DND-41 (cell line): ENCODE measurements around the gene VAPA.

Experiments
- ATAC-seq: fragments of 200-7000 bp; cut with Tn5 transposase; 3 replicates; pipeline ENCODE4 v1.9.1; 2021; ENCODE audit warnings: low read depth; ENCODE audit not compliant: insufficient read depth
- DNase-seq: peaks from one replicate; pipeline ENCODE4 v3.0.0-alpha.2; 2020
- H2AFZ ChIP-seq: 2 replicates; pipeline ENCODE4 v1.6.0; 2012; ENCODE audit warnings: low read depth, low read length
- H3K27ac ChIP-seq: 2 replicates; pipeline ENCODE4 v1.5.1; 2012; ENCODE audit warnings: low read length, inconsistent platforms
- H3K27me3 ChIP-seq: fragments of 200-600 bp; sonication (generic); 2 replicates; pipeline ENCODE4 v1.6.0; 2012; ENCODE audit warnings: low read length, mild to moderate bottlenecking, inconsistent platforms; ENCODE audit not compliant: insufficient read depth, poor library complexity
- H3K36me3 ChIP-seq: 2 replicates; pipeline ENCODE4 v1.5.1; 2012; ENCODE audit warnings: low read length, inconsistent platforms; ENCODE audit not compliant: insufficient read depth
- H3K4me1 ChIP-seq: 2 replicates; pipeline ENCODE4 v1.5.1; 2012; ENCODE audit warnings: mild to moderate bottlenecking, low read length; ENCODE audit not compliant: insufficient read depth
- H3K4me2 ChIP-seq: 2 replicates; pipeline ENCODE4 v1.6.0; 2012; ENCODE audit warnings: mild to moderate bottlenecking, moderate library complexity, low read length, inconsistent platforms; ENCODE audit not compliant: insufficient read depth
- H3K4me3 ChIP-seq, 2 experiments: fragments of 200-600 bp in 1 of 2; shearing (Covaris generic) in 1 of 2; 2 replicates each; pipeline ENCODE4 v1.5.1; 2012 to 2016; ENCODE audit warnings: inconsistent platforms in 2 of 2, low read length in 2 of 2, mild to moderate bottlenecking in 2 of 2, low read depth in 1 of 2, moderate library complexity in 1 of 2
- H3K79me2 ChIP-seq: 2 replicates; pipeline ENCODE4 v1.6.0; 2012; ENCODE audit warnings: low read length, inconsistent platforms; ENCODE audit not compliant: insufficient read depth
- H3K9ac ChIP-seq: 2 replicates; pipeline ENCODE4 v1.6.0; 2012; ENCODE audit warnings: low read depth, mild to moderate bottlenecking, inconsistent platforms, low read length, moderate library complexity
- H3K9me3 ChIP-seq: 2 replicates; pipeline ENCODE4 v1.5.1; 2012; ENCODE audit warnings: low read length, moderate library complexity, mild to moderate bottlenecking, inconsistent platforms; ENCODE audit not compliant: insufficient read depth, severe bottlenecking
- H4K20me1 ChIP-seq: 2 replicates; pipeline ENCODE4 v1.6.0; 2012; ENCODE audit warnings: low read length; ENCODE audit not compliant: insufficient read depth
- CTCF ChIP-seq: IDR thresholded peaks from 2 replicates; pipeline ENCODE4 v1.5.1; 2012; ENCODE audit warnings: borderline replicate concordance, low read length, moderate library complexity, mild to moderate bottlenecking; ENCODE audit not compliant: poor library complexity, severe bottlenecking; ENCODE audit errors: extremely low read depth
- EZH2 ChIP-seq: IDR thresholded peaks from 3 replicates; pipeline ENCODE4 v1.6.1; 2012; ENCODE audit warnings: borderline replicate concordance, low read depth, mild to moderate bottlenecking, moderate library complexity, low read length, inconsistent platforms; ENCODE audit not compliant: severe bottlenecking

The VAPA gene

GRCh38 chr18:9905401-9905922, 8.4 kb upstream of the VAPA start:
- H3K27ac ChIP-seq, result no peak overlapping the region

GRCh38 chr18:9906481-9906880, 7.3 kb upstream of the VAPA start:
- Histone ChIP-seq H3K9ac (no peak overlapping the region), H3K4me1 (no peaks in the 10 kb centered on the region), H3K79me2 (no peaks in the 10 kb centered on the region), H2AFZ (no peak overlapping the region), H3K4me3 (no peak overlapping the region), H4K20me1 (no peaks in the 10 kb centered on the region), H3K36me3 (no peaks in the 10 kb centered on the region), H3K27ac (no peak overlapping the region), H3K4me2 (no peak overlapping the region), H3K27me3 (peaks cover 30% of the 10 kb centered on the region), H3K9me3 (no peaks in the 10 kb centered on the region)
- no peak for ATAC-seq
- no peak for DNase-seq
- TF ChIP-seq CTCF (no peak), EZH2 (no peak)

More at GRCh38 chr18:9905401-9905922, 8.4 kb upstream of the VAPA start:
- TF ChIP-seq CTCF (no peak), EZH2 (no peak)
- no peak for ATAC-seq
- H3K36me3 ChIP-seq, result no peaks in the 10 kb centered on the region
- no peaks in the 10 kb centered on the region for H3K4me1 ChIP-seq
- H3K9ac ChIP-seq, result no peak overlapping the region
- H4K20me1 ChIP-seq, result no peaks in the 10 kb centered on the region
- H2AFZ ChIP-seq, result no peak overlapping the region
- H3K27me3 ChIP-seq, result peaks cover 30% of the 10 kb centered on the region
- H3K79me2 ChIP-seq, result no peaks in the 10 kb centered on the region
- no peak overlapping the region for H3K4me3 ChIP-seq
- H3K9me3 ChIP-seq, result no peaks in the 10 kb centered on the region
- no peak for DNase-seq
- H3K4me2 ChIP-seq, result no peak overlapping the region

- H3K9ac ChIP-seq, result no peak overlapping the region
- ATAC-seq (no peak), DNase-seq (no peak)
- H3K79me2 ChIP-seq, result no peaks in the 10 kb centered on the region
- no peaks in the 10 kb centered on the region for H4K20me1 ChIP-seq
- H3K27me3 ChIP-seq, result peaks cover 30% of the 10 kb centered on the region
- no peaks in the 10 kb centered on the region for H3K9me3 ChIP-seq
- H3K36me3 ChIP-seq, result no peaks in the 10 kb centered on the region
- H3K4me1 ChIP-seq, result peaks cover 4% of the 10 kb centered on the region
- TF ChIP-seq EZH2, result no peak
- TF ChIP-seq CTCF, result no peak
- no peak overlapping the region for H3K4me2 ChIP-seq
- H2AFZ ChIP-seq, result no peak overlapping the region
- no peak overlapping the region for H3K4me3 ChIP-seq
- no peak overlapping the region for H3K27ac ChIP-seq
Observed at GRCh38 chr18:9907867-9908266, 5.9 kb upstream of the VAPA start.
